HepG2 (cell line): ENCODE measurements around the gene ARMC5. TPM values are rescaled to one million over a fixed set of nuclear protein-coding genes. Genes with fewer than 3 reads are reported as not detected.

ENCODE experiments used
- HMGXB4 ChIP-seq, 2 experiments: sonication (generic) in 1 of 2; formaldehyde crosslinking in 1 of 2; IDR thresholded peaks; 2 replicates each; pipeline versions ENCODE4 v1.4.0 to v1.6.1; 2018 to 2020; ENCODE audit warnings: missing genetic modification reagents in 2 of 2, borderline replicate concordance in 1 of 2, low read depth in 1 of 2, mild to moderate bottlenecking in 1 of 2, missing biosample characterization in 1 of 2
- HNF4A ChIP-seq: sonication (generic); formaldehyde crosslinking; IDR thresholded peaks from 2 replicates; pipeline ENCODE4 v1.4.0; 2020; ENCODE audit warnings: missing genetic modification reagents
- ZBTB40 ChIP-seq, 2 experiments: fragments of 450-650 bp in 1 of 2; sonication (generic) in 1 of 2; formaldehyde crosslinking in 1 of 2; IDR thresholded peaks; 2 replicates each; pipeline versions ENCODE4 v1.6.1 to v1.8.0; 2016 to 2022; ENCODE audit warnings: antibody characterized with exemption in 1 of 2, mild to moderate bottlenecking in 1 of 2, missing genetic modification reagents in 1 of 2
- ZNF563 ChIP-seq: sonication (generic); formaldehyde crosslinking; IDR thresholded peaks from 2 replicates; pipeline ENCODE4 v1.8.0; 2022; ENCODE audit warnings: mild to moderate bottlenecking, moderate library complexity, missing genetic modification reagents
- ZNF619 ChIP-seq: sonication (generic); formaldehyde crosslinking; IDR thresholded peaks from 2 replicates; pipeline ENCODE4 v1.4.0; 2020; ENCODE audit warnings: mild to moderate bottlenecking, missing genetic modification reagents
- polyA plus RNA-seq, 8 experiments: library from polyadenylated mRNA; depleted of rRNA in 3 of 8; stranded (reverse) in 7 of 8; unstranded in 1 of 8; fragments of >200 nt; fragmentation: Illumina TruSeq in 4 of 8; extraction: Trizol in 4 of 8; gene quantifications; 2 replicates each; pipeline versions ENCODE4 v1.2.1 to v1.2.3, GENCODE V29; 2011 to 2016; ENCODE audit warnings: low read depth in 4 of 8, missing spikeins in 1 of 8, mixed read lengths in 1 of 8; ENCODE audit not compliant: insufficient read depth in 1 of 8
- total RNA-seq, 5 experiments: library from RNA; depleted of rRNA; stranded (reverse); fragments of >200 nt; fragmentation: Illumina TruSeq; extraction: Trizol; gene quantifications; 2 replicates each; pipeline ENCODE4 v1.2.3, GENCODE V29; 2016; ENCODE audit warnings: low read depth in 1 of 5

The ARMC5 gene
- total and polyA plus RNA-seq, 2 of the 13 experiments (the other 11 are each of a cell fraction or from before 2014, with no cell fraction given) = 10.8 to 22.3 TPM

- TF ChIP-seq HMGXB4 (CRISPR knock-in tag; IDR thresholded peaks at IDR 0.05; ENCODE audit: borderline replicate concordance in 1 of 2, low read depth in 1 of 2) = no peak
- peak; percentile 87 for TF ChIP-seq HNF4A (CRISPR knock-in tag)
- TF ChIP-seq ZNF619 (CRISPR knock-in tag) = no peak
- no peak for TF ChIP-seq ZBTB40 (IDR thresholded peaks at IDR 0.05)
- TF ChIP-seq ZBTB40 (CRISPR knock-in tag; IDR thresholded peaks at IDR 0.05) = no peak
- no peak for TF ChIP-seq ZNF563 (CRISPR knock-in tag)
- TF ChIP-seq, all 625 proteins: peak for 32
These were observed 42.1 kb downstream of the ARMC5 start (continued) for GRCh38 chr16:31501226-31501965.
